ENCODE measurements around the gene PRPF38B.

DNA sequence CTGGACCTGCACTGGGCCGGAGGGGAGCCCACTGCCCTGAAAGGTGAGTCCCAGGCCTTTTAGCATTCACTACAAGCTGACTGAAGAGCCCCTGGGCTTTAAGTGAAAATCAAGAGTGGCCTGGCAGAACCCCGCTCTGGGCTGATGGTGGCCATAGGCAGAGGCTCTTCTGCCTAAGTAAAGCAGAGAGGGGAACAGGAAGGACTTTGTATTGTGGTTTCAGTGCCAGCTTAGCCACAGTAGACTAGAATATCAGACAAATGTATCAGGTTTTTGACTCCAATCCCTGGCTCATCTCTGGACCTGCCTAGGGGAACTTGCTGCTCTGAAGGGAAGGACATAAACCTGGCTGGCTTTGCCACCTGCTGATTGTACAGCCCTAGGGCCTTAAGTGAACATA is 21.0 kb upstream of the PRPF38B start:
- no peak for TF ChIP-seq CTCF (conservative IDR thresholded peaks at IDR 0.05; ENCODE audit: low read depth, low read length)
- TF ChIP-seq POLR2A (IDR thresholded peaks at IDR 0.05; ENCODE audit: low read depth, low read length): no peak
- no peak for TF ChIP-seq MAZ (IDR thresholded peaks at IDR 0.05; ENCODE audit: borderline replicate concordance, low read depth, low read length)
- TF ChIP-seq MAFK (IDR thresholded peaks at IDR 0.05; ENCODE audit: low read depth, low read length): no peak
- TF ChIP-seq RAD21 (IDR thresholded peaks at IDR 0.05; ENCODE audit: low read length): no peak
- no peak for TF ChIP-seq CEBPB (IDR thresholded peaks at IDR 0.05; ENCODE audit: low read depth, low read length)
- TF ChIP-seq BHLHE40 (IDR thresholded peaks at IDR 0.05; ENCODE audit: low read depth, low read length): no peak
- no peak for TF ChIP-seq SMC3 (IDR thresholded peaks at IDR 0.05; ENCODE audit: low read depth, low read length)
- TF ChIP-seq, protein P1, sequence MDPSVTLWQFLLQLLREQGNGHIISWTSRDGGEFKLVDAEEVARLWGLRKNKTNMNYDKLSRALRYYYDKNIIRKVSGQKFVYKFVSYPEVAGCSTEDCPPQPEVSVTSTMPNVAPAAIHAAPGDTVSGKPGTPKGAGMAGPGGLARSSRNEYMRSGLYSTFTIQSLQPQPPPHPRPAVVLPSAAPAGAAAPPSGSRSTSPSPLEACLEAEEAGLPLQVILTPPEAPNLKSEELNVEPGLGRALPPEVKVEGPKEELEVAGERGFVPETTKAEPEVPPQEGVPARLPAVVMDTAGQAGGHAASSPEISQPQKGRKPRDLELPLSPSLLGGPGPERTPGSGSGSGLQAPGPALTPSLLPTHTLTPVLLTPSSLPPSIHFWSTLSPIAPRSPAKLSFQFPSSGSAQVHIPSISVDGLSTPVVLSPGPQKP (IDR thresholded peaks at IDR 0.05; ENCODE audit: borderline replicate concordance, low read depth, low read length): no peak
- TF ChIP-seq, protein P2, sequence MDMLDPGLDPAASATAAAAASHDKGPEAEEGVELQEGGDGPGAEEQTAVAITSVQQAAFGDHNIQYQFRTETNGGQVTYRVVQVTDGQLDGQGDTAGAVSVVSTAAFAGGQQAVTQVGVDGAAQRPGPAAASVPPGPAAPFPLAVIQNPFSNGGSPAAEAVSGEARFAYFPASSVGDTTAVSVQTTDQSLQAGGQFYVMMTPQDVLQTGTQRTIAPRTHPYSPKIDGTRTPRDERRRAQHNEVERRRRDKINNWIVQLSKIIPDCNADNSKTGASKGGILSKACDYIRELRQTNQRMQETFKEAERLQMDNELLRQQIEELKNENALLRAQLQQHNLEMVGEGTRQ (IDR thresholded peaks at IDR 0.05; ENCODE audit: low read depth, low read length): no peak
- no peak for TF ChIP-seq FOS (IDR thresholded peaks at IDR 0.05; ENCODE audit: low read depth, low read length)
- no peak for TF ChIP-seq NFE2L2 (IDR thresholded peaks at IDR 0.05; ENCODE audit: low read depth, low read length)
- no peak for TF ChIP-seq RCOR1 (IDR thresholded peaks at IDR 0.05; ENCODE audit: insufficient replicate concordance, low read length)

Data from IMR-90 (cell line).